D721Med (cell line): ENCODE results near the gene HPS5.

Experiments used
- DNase-seq: peaks from one replicate; pipeline ENCODE4 v3.0.0; 2011; ENCODE audit warnings: low spot score; ENCODE audit not compliant: insufficient read length
- FAIRE-seq: peaks from 2 replicates; lab custom pipeline; 2011; peaks lifted over from hg19 to GRCh38; lab: Jason Lieb, UNC
- TF ChIP-seq, protein P1 (sequence below): IDR thresholded peaks from 2 replicates; pipeline ENCODE4 v1.5.1; 2012; ENCODE audit warnings: mild to moderate bottlenecking, control low read depth; ENCODE audit not compliant: insufficient read depth; ENCODE audit errors: missing control alignments

HPS5 gene

DNA sequence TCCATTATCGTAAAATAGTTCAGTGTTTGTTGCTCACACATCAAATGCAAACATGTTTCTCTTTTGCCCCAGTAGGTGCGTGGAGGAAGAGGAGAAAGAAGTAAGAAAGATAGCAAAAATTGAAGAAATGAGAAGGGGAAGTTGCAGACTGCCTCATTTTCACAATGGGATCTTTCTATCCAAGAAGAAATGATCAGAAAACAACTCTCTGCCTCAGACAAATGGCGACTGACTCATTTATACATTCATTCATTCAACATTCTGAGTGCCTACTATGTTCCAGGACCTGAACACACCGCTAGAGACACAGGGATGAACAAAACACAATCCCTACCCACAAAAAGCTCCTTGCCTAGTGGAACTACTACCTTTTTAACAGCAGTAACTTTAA, 367 bp downstream of the HPS5 start:
- DNase-seq (no peak), FAIRE-seq (no peak)
- TF ChIP-seq, protein P1, sequence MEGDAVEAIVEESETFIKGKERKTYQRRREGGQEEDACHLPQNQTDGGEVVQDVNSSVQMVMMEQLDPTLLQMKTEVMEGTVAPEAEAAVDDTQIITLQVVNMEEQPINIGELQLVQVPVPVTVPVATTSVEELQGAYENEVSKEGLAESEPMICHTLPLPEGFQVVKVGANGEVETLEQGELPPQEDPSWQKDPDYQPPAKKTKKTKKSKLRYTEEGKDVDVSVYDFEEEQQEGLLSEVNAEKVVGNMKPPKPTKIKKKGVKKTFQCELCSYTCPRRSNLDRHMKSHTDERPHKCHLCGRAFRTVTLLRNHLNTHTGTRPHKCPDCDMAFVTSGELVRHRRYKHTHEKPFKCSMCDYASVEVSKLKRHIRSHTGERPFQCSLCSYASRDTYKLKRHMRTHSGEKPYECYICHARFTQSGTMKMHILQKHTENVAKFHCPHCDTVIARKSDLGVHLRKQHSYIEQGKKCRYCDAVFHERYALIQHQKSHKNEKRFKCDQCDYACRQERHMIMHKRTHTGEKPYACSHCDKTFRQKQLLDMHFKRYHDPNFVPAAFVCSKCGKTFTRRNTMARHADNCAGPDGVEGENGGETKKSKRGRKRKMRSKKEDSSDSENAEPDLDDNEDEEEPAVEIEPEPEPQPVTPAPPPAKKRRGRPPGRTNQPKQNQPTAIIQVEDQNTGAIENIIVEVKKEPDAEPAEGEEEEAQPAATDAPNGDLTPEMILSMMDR: no peak

DNA sequence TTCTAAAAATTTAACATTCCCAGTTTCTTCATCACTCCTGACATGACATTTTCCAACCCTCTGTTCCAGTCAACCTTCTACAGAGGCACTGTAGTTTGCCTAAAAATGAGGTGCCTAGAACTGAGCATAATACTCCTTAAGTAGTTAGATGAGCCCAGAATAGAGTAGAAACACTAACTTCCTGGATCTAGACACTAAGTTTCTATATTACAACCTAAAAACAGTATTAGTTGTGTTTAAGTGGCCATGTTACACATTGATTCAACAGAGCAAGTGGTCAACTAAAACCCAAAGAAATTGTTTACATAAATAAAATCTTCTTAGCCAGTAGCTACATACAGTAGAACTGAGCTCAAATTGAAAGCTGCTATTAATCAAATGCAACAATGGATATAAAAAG, 1.3 kb downstream of the HPS5 start:
- DNase-seq (no peak), FAIRE-seq (no peak)
- TF ChIP-seq, protein P1: no peak

DNA sequence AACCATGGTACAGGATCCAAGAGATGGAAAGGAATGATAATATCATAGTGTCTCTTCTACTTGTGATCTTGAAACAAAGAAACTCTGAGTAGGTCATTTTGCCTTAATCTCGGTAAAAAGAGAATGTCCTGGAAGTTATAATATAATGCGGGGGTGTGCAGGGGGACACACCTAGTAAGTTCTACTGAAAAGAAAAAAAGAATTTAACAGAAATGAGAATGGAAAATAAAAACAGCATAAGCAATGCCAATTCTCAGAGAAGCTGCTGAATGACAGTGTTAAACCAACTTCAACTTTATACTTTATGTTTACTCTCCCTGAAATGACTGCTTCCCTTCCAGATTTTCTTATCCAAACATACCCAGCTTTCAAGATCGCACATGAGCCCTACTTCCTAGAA, 2.0 kb downstream of the HPS5 start:
- DNase-seq (no peak), FAIRE-seq (no peak)
- TF ChIP-seq, protein P1: no peak

DNA sequence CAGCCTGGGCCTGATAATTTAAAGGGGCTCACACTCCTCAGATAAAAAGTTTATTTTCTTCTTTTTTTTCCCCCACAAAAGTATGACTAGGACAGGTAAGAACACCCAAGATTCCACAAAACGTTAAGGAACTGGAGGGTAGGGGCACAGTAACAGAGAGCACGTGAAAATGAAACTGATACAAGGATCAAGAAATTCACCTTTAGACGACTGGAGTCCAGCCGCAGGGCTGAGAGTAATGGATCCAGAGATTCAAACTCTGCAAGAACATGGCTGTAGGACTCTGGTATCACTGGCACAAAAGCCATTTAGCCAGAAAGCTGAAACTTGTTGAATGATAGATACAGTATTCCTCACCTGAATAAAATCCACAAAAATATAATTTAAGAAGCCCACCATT, 4.4 kb downstream of the HPS5 start:
- DNase-seq (no peak), FAIRE-seq (no peak)
- TF ChIP-seq, protein P1: no peak

DNA sequence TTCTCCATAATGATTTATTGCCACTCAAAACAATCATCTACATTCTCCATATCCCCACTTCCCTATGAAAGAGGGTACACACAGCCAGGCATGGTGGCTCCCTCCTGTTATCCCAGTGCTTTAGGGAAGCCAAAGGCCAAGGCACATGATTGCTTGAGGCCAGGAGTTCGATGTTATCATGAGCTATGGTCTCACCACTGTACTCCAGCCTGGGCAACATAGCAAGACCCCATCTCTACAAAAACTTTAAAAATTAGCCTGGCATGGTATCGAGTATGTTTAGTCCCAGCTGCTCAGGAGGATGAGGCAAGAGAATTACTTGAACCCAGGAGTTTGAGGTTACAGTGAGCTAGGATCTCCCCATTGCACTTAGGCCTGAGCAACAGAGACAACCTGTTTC, 6.0 kb downstream of the HPS5 start:
- FAIRE-seq (no peak), DNase-seq (no peak)
- TF ChIP-seq, protein P1: no peak

DNA sequence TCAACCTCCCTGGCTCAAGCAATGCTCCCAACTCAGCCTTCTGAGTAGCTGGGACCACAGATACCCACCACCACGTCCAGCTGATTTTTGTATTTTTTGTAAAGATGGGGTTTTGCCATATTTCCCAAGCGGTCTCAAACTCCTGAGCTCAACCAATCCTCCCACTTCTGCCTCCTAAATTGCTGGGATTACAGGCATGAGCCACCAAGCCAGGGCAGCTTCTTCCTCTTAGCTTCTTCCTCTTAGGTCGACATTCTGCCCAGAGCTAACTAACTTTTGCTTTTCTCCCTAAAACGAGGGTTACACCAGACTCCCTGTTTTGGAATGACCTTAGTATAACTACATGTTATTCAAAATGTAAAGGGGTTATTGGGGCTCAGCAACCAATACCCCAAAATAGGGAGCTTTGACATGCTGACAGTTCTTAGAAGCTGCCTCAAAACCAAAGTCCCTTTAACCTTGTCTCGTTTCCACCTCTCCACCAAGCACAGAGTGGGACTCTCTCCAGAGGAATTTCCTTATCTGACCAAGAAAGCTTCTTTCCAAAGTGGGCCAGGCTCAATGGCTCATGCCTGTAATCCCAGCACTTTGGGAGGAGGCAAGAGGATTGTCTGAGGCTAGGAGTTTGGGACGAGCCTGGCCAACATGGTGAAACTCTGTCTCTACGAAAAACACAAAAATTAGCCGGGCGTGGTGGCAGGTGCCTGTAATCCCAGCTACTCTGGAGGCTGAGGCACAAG, 7.0 kb downstream of the HPS5 start:
- TF ChIP-seq, protein P1: no peak
- FAIRE-seq (no peak), DNase-seq (no peak)

DNA sequence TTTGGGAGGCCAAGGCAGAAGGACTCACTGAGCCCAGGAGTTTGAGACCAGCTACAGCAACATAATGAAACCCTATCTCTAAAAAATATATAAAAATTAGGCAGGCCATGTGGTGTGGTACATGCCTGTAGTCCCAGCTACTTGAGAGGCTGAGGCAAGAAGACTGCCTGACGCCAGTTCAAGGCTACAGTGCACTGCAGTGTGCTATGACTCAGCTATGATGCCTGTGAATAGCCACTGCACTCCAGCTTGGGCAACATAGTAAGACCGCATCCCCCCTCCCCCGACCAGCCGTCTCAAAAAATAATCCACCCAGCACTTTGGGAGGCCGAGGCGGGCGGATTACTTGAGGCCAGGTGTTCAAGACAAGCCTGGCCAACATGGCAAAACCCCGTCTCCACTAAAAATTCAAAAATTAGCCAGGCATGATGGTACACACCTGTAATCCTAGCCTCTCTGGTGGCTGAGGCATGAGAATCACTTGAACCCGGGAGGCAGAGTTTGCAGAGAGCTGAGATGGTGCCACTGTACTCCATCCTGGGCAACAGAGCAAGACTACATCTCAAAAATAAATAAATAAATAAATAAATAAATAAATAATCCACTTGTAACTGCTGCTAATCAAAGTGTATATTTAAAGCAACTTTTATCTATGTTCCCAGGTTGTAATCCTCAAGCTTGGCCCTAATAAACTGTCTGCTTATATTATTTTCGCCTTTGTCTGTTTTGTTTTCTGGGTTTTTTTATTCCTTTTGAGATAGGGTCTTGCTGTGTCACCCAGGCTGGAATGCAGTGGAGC, 7.8 kb downstream of the HPS5 start:
- no peak for DNase-seq
- FAIRE-seq: no peak
- TF ChIP-seq, protein P1: no peak
